Measurements from ENCODE around the gene EARS2.
"Not testable (repeated sequence)": the region's sequence is repeated elsewhere in the genome, so short reads cannot be mapped to it uniquely, and the experiment has no call there.

The EARS2 gene

DNA sequence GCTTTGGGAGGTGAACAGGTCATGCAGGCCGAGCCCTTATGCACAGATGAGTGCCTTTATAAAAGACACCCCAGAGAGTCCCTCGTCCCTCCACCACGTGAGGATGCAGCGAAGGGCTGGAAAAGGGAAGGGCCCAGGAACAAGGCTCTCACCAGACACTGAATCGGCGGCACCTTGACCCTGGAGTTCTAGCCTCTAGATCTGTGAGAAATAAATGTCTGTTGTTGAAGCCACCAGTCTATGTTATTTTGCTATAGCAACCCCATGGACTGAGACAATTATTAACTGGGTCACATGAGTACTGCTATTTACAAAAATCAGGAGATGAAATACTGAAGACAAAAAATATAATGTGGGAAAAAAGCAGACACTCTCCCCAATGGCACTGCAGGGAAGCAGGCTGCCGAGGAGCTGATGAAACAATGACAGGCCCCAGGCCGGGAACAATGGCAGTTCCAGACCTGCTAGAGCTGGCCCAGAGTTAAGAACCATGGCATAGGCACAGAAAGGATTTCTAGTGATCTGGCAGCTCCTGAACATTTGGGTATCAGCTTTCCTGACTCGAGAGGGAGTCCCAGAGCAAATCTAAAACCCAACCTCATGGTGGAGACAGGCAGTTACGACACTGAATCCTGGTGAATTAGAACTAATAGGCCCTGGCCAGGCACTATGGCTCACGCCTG, 29.0 kb downstream of the EARS2 start:
- DNase-seq (ENCODE audit: low read depth): no peak

DNA sequence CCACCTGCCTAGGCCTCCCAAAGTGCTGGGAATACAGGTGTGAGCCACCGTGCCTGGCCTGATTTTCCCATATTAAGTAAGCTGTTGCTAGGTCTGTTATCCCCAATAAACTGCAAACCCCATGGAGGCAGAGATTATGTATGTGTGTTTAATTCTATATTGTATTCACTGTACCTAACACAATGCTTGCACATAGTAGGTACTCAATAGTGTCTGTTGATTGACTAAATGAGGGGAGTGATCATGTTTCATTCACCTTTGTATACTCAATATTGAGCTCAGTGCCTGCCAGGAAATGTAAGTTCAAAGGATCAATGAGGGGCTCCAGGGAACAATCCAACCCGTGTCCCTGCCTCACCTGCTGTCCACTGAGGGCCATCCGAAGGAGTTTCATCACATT, 32.3 kb downstream of the EARS2 start:
- DNase-seq (ENCODE audit: low read depth): no peak

DNA sequence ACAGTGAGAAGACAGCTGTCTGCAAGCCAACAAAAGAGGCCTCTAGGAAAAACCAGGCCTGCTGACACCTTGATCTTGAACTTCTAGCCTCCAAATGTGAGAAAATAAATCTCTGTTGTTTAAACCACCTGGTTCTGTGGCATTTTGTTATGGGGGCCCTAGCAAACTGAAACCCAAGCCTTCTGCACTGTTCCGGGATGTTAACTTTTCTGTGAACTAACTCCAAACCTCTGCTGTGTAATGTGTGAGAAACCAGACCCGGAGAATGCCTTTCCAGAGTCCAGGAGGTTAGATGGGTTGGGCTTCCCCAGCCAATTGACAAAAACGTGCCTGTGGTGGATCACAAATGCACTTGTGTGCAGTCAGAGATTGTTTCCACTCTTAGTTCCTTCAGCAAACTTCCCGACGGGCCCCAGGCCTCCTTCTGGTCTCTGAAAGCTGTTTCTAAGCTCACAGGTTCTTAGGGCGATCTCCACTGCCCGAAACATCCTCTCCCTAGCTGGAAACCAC, 33.2 kb downstream of the EARS2 start:
- no peak for DNase-seq (ENCODE audit: low read depth)

DNA sequence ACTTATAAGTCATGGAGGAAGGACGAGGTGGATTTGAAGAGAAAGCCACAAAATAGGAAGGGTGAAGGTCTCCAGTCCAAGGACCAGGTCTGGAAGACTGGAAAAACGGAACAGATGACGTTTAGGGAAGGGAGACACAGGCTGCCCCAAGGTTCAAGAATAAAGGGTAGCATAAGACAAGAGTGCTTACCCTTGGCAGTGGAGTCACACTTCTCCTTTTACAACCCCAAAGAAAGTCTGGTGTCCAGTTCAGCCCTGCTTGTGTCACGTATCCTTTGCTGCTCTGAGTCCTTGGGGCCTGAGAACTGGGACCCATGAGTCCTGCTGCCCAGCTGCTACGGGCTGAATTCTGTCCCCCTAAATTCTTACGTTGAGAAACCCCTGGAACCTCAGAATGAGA, 33.8 kb downstream of the EARS2 start:
- DNase-seq (ENCODE audit: low read depth): no peak

DNA sequence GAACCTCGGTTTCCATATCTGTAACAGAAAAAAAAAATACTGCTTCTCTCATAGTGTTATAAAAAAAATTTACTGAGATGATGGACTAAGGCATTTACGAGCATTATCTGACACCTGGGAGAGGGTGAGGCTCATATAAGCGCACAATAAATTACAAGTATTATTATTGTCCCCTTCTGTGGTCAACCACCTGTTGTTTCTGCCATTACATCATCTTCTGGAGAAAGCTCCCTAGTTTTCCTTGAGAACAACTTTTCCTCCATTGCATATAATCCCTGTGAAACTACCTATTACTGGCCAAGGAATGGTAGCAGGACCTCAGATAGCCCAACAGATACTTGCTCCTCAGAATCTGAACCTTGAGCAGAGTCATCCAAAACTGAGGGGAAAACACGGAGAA, 35.2 kb downstream of the EARS2 start:
- DNase-seq (ENCODE audit: low read depth): no peak

DNA sequence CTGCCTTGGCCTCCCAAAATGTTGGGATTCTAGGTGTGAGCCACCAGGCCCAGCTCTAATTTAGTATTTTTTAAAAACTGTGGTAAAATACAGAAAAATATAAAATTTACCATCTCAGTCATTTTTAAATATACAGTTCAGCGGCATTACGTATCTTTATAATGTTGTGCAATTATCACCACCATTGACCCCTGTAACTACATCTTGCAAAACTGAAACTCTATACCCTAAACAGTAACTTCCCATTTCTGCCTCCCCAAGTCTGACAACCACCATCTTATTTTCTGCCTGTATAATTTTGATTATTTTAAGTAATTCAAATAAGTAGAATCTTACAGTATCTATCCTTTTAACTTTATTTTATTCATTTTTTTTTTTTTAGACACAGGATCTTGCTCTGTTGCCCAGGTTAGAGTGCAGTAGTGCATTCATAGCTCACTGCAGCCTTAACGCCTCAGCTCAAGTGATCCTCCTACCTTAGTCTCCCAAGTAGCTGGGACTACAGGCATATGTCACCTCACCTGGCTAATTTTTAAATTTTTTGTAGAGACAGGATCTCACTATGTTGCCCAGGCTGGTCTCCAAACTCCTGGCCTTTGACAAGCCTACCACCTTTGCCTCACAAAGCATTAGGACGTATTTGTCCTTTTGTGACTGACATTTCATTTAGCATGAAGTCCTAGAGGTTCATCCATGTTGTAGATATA, 36.0 kb downstream of the EARS2 start:
- DNase-seq (ENCODE audit: low read depth): no peak

DNA sequence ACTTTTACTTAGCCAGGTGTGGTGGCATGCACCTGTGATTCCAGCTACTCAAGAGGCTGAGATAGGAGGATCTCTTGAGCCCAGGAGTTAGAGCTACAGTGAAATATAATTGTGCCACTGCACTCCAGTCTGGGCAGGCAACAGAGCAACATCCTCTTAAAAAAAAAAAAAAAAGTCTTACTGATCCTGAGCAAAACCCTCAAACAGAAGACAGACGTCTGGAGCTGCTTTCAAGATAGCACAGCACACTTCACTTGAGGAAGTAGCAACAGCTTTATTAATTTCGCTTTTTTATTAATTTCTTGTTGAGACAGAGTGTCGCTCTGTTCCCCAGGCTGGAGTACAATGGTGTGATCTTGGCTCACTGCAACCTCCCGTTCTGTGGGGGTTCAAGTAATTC, 36.6 kb downstream of the EARS2 start:
- DNase-seq (ENCODE audit: low read depth): no peak

DNA sequence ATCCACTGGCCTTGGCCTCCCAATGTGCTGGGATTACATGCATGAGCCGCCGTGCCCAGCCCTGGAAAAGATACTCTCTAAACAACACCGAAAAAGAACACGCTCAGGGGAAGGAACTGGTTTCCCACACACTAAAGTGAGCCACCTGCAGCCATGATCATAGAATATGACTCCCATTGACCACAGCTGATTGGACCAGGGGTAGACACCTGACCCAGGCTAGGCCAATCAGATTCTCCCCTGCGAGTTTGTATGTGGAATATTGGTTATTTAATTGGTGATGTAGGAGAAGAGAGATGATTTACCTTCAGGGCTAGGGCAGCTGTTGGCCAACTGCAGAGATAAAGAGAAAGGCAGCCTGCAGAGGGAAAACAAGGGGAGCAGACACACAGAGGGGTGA, 37.9 kb downstream of the EARS2 start:
- no peak for DNase-seq (ENCODE audit: low read depth)

DNA sequence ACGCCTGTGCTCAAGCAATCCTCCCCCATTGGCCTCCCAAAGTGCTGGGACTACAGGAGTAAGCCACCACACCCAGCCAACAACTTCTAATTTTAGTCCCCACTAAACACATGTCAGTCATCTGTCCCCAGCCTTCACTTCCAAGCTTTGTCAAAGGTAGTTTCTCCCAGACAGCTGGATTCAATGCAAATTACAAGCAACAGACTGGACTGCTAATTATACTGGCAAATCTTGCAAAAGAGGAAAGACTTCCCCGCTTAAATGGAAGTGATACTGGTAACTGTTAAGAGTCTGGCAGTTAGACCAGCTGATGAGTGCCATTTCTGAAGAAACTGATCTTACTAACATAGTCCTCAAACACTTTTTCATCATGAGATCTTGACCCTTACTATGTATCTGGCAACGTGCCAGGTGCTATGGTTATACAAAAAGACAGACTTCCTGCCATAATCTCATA, 38.7 kb downstream of the EARS2 start:
- no peak for DNase-seq (ENCODE audit: low read depth)

DNA sequence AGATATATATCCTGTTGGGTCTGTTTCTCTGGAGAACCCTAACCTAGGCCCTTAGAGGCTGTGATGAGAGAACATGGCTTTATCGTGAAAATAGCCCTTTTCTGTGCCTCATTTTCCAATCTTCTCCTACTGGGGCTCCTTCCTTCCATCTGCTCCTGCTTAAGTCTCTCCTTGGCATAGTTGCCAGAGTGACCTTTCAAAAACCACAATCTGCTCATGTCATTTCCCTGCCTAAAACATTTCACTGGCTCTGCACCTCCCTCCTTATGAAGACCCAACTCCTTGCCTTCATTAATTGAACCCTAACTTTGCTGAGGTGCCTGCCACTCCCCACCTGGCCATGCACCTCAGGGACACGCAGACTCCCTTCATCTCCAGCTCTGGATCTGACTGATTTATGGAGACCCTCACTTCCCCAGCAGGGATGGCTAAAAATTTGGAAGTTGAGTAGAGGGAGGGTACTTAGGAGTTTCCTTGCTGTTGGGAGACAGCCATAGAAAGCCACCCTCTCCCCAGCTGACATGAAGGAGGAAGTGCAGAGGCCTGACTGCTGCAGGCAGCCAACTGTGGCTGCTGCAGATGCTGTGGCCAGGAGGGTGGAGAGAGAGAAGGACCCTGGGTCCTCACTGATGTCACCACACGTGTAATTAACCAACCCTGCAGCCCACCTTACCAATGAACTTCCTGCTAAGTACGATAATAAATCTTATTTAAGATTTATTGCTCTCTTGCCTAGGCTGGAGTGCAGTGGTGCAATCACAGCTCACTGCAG, 40.6 kb downstream of the EARS2 start:
- DNase-seq (ENCODE audit: low read depth): no peak

DNA sequence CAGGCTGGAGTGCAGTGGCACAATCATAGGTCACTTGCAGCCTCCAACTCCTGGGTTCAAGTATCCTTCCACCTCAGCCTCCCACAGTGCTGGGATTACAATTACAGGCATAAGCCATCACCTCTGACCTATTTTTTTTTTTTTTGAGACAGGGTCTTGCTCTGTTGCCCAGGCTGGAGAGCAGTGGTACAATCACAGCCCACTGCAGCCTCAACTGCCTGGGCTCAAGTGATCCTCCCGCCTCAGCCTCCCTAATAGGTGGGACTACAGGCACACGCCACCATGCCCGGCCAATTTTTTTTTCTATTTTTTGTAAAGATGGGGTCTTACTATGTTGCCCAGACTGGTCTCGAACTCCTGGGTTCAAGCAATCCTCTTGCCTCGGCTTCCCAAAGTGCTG, 41.3 kb downstream of the EARS2 start:
- DNase-seq (ENCODE audit: low read depth): no peak

DNA sequence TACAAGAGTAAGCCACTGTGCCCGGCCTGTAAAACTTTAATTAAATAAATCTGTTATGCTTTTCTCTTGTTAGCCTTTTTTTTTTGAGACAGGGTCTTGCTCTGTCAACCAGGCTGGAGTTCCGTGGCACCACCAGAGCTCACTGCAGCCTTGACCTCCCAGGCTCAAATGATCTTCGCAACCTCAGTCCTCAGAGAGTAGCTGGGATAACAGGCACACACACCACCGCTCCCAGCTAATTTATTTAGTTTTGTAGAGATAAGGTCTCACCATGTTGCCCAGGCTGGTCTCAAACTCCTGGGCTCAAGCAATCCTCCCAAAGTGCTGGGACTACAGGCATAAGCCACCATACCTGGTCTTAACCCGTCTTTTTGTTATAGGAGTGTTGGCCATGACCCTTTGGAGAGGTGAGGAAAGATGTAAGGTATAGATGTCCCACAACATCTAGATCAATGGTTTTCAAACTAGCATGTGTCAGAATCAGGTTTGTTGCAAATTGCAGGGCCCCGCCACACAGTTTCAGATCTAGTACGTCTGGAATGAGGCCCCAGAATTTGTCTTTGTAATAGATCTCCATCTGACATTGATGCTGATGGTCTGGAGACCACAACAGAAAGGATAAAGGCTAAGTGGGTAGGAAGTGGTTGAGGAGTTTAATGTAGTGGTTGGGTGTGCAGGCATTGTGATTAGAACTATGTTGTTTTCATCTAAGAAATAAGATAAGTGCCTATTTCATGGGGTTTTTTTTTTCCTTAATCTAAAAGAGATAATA, 42.6 kb downstream of the EARS2 start:
- DNase-seq (ENCODE audit: low read depth): no peak

DNA sequence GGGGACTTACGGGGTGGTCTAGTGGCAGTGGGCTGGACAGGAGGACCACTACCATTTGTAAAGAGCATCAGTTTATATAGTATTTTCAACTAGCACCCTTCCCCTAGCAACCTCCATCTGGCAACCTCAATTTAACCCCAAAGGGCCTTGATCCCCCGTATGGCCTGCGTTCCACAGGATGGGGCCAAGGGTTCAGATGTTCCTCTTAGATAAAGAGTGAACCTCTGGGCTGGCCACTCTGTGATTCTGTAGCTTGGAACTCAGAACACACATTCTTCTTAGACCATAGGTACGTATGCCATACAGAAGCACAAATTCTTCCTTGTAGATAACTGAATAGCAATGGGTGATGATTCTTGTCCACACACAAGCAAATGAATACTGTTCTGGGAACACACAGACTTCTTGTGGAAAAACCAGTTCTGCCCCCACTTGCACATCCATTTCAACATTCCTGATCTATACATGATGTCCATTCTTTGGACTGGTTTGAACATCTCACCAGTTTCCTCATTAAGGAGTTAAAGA, 44.9 kb downstream of the EARS2 start:
- DNase-seq (ENCODE audit: low read depth): no peak

DNA sequence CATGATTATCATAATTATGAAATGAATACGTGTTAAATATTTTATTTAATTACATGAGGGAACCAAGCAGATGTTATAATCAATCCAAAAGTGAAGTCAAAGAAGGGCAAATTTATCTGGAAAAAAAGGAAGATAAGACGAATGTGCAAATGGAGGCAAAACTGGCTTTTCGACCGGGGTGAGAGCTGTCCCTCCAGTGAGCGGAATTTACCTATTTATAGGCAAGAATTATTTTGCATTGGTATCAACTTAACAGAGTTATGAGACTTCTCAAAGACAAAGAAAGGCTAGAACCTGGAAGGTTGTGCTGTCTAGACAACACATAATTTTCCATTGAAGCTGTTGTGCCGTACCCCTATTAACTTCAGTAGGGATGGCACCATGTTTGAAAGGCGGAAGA, 45.4 kb downstream of the EARS2 start:
- DNase-seq (ENCODE audit: low read depth): no peak

DNA sequence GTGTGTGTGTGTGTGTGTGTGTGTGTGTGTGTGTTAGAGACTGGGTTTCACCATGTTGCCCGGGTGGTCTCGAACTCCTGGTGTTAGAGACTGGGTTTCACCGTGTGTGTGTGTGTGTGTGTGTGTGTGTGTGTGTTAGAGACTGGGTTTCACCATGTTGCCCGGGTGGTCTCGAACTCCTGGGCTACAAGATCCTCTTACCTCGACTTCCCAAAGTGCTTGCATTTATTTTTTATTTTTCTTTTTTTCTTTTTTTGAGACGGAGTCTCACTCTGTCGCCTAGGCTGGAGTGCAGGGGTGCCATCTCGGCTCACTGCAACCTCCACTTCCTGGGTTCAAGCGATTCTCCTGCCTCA, 46.3 kb downstream of the EARS2 start:
- not testable (repeated sequence) for DNase-seq (ENCODE audit: low read depth)

DNA sequence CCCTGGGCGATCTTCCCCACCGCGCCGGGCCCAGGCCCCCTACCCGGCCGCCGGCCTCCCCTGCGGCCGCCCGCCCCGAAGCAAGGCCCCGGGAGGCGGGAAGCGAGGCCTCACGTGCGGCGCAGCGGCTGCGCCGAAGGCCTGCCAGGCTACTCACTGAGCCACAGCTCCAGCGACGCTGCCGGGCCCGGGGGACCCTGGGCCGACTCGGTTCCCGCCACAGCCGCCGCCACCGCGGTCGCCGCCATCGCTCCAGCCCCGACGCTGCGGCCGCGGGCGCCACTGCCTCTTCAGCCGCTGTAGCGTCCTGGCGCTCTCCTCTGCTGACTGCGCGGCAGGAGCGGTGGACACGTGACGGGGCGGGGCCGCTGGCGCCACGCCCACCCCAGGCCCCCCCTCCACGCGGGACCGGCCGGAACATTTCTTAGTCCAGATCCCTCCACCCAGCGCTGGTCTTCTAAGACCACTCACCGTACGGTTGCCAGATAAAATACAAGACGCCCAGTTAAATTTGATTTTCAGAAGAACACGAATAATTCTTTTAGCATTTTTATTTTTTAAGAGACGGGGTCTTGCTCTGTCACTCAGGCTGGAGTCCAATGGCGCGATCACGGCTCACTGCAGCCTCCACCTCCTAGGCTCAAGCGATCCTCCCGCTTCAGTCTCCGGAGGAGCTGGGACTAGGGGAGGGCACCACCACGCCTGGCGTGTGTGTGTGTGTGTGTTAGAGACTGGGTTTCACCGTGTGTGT, 46.8 kb downstream of the EARS2 start, which contains the start of gene GGA2:
Gene GGA2 (minus strand): TSS at position 331 of the 751 bp plus-strand sequence. CDS start 83 bp downstream, at position 248.
- peak; percentile 69 for DNase-seq (ENCODE audit: low read depth)

DNA sequence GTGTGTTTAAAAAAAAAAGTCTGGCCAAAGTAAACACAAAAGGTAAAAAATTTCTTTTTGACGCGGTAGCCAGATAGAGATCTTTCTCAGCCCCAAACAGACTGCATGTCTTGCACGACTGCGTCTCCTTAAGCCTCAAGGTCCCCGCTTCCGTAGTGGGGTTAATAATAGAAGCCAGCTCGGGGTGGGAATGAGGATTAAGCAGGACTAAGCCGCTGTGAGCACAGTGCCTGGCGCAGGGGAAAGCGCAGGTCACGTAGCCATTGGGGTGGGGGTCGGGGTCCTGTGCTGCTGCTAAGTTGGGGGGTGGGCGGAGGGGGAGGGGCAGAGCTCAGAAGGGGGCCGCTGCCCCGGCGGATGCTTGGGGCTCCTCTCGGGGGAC, 47.4 kb downstream of the EARS2 start:
- DNase-seq (ENCODE audit: low read depth): no peak

DNA sequence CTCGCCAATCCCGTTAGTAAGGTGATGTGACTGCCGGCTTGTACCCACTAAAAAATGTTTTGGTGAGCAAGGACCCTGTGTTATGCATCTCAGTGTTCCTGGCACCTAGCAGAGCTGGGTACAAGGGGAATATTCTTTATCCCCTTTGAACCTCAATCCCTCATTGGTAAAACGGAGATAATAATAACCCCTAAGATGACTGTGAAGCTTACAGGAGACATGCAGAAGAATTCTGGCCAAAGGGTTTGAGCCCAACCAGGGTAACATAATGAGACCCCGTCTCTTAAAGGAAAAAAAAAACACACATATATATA, 47.8 kb downstream of the EARS2 start:
- DNase-seq (ENCODE audit: low read depth): no peak

DNA sequence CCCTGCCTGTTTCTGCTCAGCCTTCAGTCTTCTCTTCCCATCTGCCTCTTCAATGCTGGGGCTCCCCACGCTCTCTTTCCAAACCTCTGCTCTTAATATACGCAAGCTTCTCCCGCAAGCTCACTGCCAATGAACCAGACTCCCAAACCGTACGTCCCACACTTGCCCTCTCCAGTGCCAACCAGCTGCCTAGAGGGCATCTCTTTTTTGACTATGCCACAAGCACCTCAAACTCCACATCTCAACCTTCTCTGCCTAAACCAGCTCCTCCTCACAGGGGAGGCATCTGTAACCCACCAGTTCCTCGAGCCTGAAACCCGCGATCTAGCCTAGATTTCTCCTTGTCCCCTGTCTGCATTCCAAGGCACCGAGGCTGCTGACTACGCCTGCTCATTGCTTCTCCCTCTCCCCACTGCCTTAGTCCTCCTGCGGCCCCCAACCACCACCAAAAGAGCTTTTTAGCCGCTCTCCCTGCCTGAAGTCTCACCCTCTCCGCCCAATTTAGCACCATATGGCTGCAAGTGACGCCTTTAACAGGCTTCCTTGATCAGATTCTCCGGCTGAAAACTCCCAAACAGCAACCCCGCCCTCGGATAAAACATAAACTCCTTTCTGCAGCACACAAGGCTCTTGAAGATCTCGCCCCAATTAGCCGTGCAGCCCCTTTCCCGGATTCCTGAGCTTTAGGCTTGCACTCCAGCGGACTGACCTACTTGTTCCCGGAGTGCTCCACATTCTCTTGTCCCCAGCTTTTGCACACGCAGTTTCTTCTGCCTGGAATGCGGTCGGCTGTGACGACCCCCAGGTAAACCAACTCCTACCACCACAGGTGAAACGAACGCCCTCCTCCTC, 48.3 kb downstream of the EARS2 start:
- DNase-seq (ENCODE audit: low read depth): no peak

DNA sequence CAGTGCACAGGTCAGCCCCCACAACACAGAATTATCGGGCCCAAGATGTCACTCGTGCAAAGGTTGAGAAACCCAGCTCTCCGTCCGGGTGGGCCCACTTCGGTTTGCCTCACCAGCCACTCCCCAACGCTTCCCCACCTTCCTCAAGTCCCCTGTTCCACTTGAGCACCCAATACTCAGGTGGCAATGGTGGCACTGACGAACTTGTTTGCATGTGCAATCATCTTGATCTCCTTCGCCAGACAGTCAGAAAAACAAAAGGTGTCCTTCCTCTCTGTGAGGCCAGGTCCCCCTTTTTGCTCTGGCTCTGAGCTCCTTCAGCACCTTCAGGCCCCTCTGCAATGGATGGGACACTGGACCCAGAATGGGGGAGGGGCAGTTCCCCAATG, 50.5 kb downstream of the EARS2 start:
- DNase-seq (ENCODE audit: low read depth): no peak
